ENCODE measurements around the gene KCNJ13.

DNA sequence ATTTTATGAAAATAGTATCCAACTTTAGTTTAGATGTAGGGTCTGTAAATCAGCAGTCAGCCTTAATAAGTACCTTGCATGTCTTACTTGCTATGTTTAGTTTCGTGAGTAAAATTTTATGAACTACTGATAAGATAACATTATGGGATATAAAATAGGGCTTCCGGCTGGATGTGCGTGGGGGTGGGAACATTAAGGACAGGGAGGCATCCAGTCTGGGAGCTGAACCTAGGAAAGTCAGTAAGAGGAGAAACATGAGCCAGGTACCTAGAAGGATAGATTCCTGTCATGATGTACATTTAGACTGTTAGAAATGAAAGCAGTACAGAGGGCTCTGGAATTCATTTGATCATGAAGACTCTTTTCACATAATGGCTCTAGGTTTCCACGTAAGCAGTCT lies 12.7 kb upstream of the KCNJ13 start:
- TF ChIP-seq, protein P1, sequence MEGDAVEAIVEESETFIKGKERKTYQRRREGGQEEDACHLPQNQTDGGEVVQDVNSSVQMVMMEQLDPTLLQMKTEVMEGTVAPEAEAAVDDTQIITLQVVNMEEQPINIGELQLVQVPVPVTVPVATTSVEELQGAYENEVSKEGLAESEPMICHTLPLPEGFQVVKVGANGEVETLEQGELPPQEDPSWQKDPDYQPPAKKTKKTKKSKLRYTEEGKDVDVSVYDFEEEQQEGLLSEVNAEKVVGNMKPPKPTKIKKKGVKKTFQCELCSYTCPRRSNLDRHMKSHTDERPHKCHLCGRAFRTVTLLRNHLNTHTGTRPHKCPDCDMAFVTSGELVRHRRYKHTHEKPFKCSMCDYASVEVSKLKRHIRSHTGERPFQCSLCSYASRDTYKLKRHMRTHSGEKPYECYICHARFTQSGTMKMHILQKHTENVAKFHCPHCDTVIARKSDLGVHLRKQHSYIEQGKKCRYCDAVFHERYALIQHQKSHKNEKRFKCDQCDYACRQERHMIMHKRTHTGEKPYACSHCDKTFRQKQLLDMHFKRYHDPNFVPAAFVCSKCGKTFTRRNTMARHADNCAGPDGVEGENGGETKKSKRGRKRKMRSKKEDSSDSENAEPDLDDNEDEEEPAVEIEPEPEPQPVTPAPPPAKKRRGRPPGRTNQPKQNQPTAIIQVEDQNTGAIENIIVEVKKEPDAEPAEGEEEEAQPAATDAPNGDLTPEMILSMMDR (IDR thresholded peaks at IDR 0.05; ENCODE audit: low read length) = no peak
- TF ChIP-seq EZH2 (IDR thresholded peaks at IDR 0.05; ENCODE audit: borderline replicate concordance, low read length) = no peak
